Astrocyte (in vitro differentiated cells and primary cell): ENCODE data around the gene KCNMA1.

Experiments used
- EZH2 ChIP-seq: IDR thresholded peaks from 2 replicates; pipeline ENCODE4 v1.6.1; 2012; ENCODE audit warnings: mild to moderate bottlenecking, low read length, inconsistent platforms; ENCODE audit not compliant: insufficient read depth
- TF ChIP-seq, protein P1 (sequence below): IDR thresholded peaks from 2 replicates; pipeline ENCODE4 v1.5.1; 2011; ENCODE audit warnings: low read depth, mild to moderate bottlenecking, inconsistent platforms, low read length, moderate library complexity; ENCODE audit not compliant: insufficient read depth

DNA sequence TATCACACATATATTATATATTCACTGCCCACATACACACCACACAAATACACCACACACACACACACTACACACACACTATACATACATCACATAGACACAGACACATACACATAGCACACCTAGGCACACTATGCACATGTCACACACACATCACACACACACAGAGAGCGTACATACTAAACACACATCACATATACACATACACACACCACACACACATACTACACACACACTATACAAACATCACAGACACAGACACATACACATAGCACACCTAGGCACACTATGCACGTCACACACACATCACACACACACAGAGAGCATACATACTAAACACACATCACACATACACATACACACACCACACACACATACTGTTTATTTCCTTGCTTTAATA, 165.5 kb downstream of the KCNMA1 start:
- TF ChIP-seq, protein P1, sequence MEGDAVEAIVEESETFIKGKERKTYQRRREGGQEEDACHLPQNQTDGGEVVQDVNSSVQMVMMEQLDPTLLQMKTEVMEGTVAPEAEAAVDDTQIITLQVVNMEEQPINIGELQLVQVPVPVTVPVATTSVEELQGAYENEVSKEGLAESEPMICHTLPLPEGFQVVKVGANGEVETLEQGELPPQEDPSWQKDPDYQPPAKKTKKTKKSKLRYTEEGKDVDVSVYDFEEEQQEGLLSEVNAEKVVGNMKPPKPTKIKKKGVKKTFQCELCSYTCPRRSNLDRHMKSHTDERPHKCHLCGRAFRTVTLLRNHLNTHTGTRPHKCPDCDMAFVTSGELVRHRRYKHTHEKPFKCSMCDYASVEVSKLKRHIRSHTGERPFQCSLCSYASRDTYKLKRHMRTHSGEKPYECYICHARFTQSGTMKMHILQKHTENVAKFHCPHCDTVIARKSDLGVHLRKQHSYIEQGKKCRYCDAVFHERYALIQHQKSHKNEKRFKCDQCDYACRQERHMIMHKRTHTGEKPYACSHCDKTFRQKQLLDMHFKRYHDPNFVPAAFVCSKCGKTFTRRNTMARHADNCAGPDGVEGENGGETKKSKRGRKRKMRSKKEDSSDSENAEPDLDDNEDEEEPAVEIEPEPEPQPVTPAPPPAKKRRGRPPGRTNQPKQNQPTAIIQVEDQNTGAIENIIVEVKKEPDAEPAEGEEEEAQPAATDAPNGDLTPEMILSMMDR: no peak
- no peak for TF ChIP-seq EZH2
